Measurements from ENCODE around the gene TYRP1.

TYRP1 gene

GRCh38 chr9:12732971-12733370, 39.8 kb downstream of the TYRP1 start:
- no peak for DNase-seq (ENCODE audit: low read depth)

GRCh38 chr9:12735665-12736064, 42.5 kb downstream of the TYRP1 start:
- DNase-seq (ENCODE audit: low read depth), result no peak

DNA sequence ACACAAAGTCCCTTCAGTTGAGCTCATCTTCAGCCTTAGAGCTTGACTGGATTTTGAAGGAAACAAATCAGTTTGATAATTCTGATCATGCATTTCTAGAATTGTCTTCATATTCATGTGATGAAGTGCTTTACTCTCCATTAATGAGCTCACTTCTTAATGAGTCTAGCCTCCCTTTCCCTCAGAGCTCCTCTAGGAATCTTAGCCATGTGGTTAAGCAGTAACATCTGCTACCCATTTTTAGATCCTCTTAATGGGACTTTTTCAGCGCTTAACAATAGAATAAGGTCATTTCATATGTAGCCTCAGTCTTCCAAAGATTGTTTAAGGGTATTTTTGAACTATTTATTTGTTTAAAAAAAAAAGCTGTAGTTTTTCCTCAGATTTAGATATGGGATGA, 44.7 kb downstream of the TYRP1 start:
- DNase-seq (ENCODE audit: low read depth), result no peak

DNA sequence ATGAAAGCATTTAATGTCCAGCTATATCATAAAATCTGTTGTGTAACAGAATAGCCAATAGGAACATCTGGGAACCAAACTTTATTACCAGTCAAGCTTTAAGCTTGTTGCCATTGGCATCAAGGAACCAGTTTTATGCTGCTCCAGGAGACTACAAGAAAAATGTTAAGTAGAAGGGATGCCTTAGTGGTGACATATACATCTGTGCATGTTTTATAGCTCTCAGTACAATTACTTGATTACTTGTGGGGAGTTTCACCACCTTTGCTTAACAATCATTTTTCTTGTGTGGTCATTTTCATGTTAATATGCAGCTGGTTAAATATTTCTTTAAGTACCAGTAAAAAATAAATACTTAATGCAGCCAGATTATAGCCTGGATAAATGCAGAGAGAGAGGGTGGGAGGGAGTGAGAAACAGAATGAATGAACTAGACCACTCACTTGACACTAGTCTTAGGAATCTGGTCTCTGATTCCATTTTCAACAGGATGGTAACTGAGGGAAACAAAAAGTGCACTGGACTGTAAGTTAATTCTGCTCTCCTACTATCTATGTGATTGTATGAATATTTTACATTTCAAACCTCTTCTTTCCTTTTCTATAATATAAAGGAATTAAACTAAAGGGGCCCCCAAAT, 45.9 kb downstream of the TYRP1 start:
- DNase-seq (ENCODE audit: low read depth), result no peak

- no peak for DNase-seq (ENCODE audit: low read depth)
Measured at GRCh38 chr9:12740845-12741244, 47.7 kb downstream of the TYRP1 start.

- no peak for DNase-seq (ENCODE audit: low read depth)
Measured at GRCh38 chr9:12748016-12748415, 54.8 kb downstream of the TYRP1 start.

DNA sequence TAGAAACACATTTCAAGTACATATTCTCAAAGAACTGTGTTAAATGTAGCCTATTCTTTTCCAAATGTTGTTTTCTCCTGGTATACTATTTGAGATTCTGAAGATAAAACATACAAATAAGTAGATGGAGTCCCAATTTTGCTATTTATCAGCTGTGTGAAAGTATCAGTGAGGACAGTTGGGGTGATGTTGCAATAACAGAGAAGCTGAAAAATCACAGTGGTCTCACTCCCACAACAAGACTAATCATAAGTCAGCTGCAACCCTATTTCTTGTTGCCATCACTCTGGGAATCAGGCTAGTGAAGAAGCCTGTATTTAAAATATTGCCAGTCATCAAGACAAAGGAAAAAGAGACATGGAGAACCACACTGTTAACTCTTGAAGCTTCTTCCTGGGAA, 55.8 kb downstream of the TYRP1 start:
- no peak for DNase-seq (ENCODE audit: low read depth)

DNA sequence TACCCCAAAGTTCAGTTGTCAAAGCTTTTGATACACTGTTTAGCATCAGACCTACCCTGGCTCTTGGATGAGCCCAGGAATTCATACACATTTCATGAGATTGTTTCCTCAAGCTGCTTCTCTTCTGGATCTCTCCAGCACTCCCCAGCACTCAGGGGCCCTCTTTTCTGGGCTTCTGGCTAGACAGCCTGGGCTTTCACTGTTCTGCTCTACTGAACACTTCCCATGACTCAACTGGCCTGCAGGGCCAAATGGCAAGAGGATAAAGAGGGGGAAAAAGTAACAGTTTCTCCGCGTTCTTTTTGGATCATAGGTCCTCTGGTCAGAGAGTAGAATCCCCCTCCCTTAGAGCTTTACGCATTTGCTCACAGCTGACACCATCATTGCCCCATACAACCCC, 60.7 kb downstream of the TYRP1 start:
- no peak for DNase-seq (ENCODE audit: low read depth)

DNA sequence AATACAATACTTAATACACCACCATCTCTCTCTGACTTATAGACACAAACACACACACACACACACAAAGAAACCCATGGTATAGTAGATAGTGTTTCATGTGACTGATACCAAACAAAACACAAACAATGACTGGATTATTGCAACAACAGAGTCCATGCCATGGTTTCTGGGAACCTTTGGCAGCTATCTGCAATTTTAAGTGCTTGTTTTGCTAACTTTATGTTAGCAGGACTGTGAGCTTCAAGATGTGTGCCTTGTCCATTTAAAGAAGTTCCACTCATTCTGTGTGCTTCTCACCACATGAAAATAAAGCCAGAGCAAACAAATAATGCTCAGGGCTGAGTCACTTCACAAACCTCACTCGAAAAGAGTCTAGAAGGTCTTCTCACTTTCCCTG, 66.6 kb downstream of the TYRP1 start:
- no peak for DNase-seq (ENCODE audit: low read depth)

All from activated T-cell treated with anti-CD3 and anti-CD28 coated beads for 1 hour (primary cell).